ENCODE data around the gene WDR18. TPM values are rescaled to one million over a fixed set of nuclear protein-coding genes. Genes with fewer than 3 reads are reported as not detected.
A peak's percentile ranks its signal among the peaks of the same experiment; 100 is the strongest.

WDR18 gene
- total and polyA plus RNA-seq, 4 experiments from 2014 or later: 44.3 to 79.7 (median 57.1) TPM

- H3K27me3 Mint-ChIP-seq: no peaks in the 10 kb centered on the region
- intact Hi-C loops (cut with micrococcal nuclease): no loop called here
- no peaks in the 10 kb centered on the region for H3K9me3 Mint-ChIP-seq
- POLR2A ChIA-PET (ENCODE audit: partially characterized antibody): no interaction called here
- H3K9me3 ChIP-seq (ENCODE audit: control insufficient read depth in 1 of 2, low read length in 2 of 2): no peaks in the 10 kb centered on the region
- H3K36me3 ChIP-seq (ENCODE audit: insufficient read depth, low read length): no peaks in the 10 kb centered on the region
- CTCF ChIA-PET (ENCODE audit: partially characterized antibody): interaction anchor here (1.2 kb wide), 1 partner anchor 37 kb away, joined by 4 read pairs; no protein-coding TSS in a partner anchor
- no peak overlapping the region for H3K27ac ChIP-seq (ENCODE audit: low read depth, low read length)
- H3K36me3 Mint-ChIP-seq: no peaks in the 10 kb centered on the region
- no peak overlapping the region for H3K4me3 ChIP-seq (ENCODE audit: low read length in 2 of 2)
- H3K4me3 Mint-ChIP-seq: peak overlapping the region in 1 of 8 donors; percentile 36
- peaks cover 9 to 16% (median 12%) of the 10 kb centered on the region in 4 donors for H3K4me1 Mint-ChIP-seq
- no peak for DNase-seq
- no peak overlapping the region for H3K27ac Mint-ChIP-seq
- peaks cover 16% of the 10 kb centered on the region for H3K4me1 ChIP-seq (ENCODE audit: insufficient read depth, low read length)
- H3K27me3 ChIP-seq (ENCODE audit: insufficient read depth, low read length): no peaks in the 10 kb centered on the region
These were observed 39.4 kb upstream of the WDR18 start for GRCh38 chr19:944663-945241.

- H3K4me1 Mint-ChIP-seq: peaks cover 5 to 10% (median 7%) of the 10 kb centered on the region in 4 donors
- no peaks in the 10 kb centered on the region for H3K9me3 Mint-ChIP-seq
- peaks cover 10% of the 10 kb centered on the region for H3K4me1 ChIP-seq (ENCODE audit: insufficient read depth, low read length)
- no peak overlapping the region for H3K4me3 Mint-ChIP-seq
- no peak for DNase-seq
- POLR2A ChIA-PET (ENCODE audit: partially characterized antibody): no interaction called here
- no peak overlapping the region for H3K27ac ChIP-seq (ENCODE audit: low read depth, low read length)
- CTCF ChIA-PET (ENCODE audit: partially characterized antibody): interaction anchor here (1.2 kb wide), 1 partner anchor 36 kb away, joined by 4 read pairs; no protein-coding TSS in a partner anchor
- intact Hi-C loops (cut with micrococcal nuclease): no loop called here
- H3K4me3 ChIP-seq (ENCODE audit: low read length in 2 of 2): no peak overlapping the region
- H3K9me3 ChIP-seq (ENCODE audit: control insufficient read depth in 1 of 2, low read length in 2 of 2): no peaks in the 10 kb centered on the region
- no peak overlapping the region for H3K27ac Mint-ChIP-seq
- H3K27me3 ChIP-seq (ENCODE audit: insufficient read depth, low read length): no peaks in the 10 kb centered on the region
- H3K27me3 Mint-ChIP-seq: no peaks in the 10 kb centered on the region
- H3K36me3 ChIP-seq (ENCODE audit: insufficient read depth, low read length): no peaks in the 10 kb centered on the region
- no peaks in the 10 kb centered on the region for H3K36me3 Mint-ChIP-seq
These were observed 38.5 kb upstream of the WDR18 start for GRCh38 chr19:945401-946252.

- Mint-ChIP-seq H3K27ac (no peak overlapping the region), H3K9me3 (no peaks in the 10 kb centered on the region), H3K4me3 (no peak overlapping the region), H3K4me1 (peaks cover 0 to 7% (median 3%) of the 10 kb centered on the region in 4 donors), H3K27me3 (no peaks in the 10 kb centered on the region), H3K36me3 (no peaks in the 10 kb centered on the region)
- Histone ChIP-seq H3K27ac (ENCODE audit: low read depth, low read length) (no peak overlapping the region), H3K4me3 (ENCODE audit: low read length in 2 of 2) (no peak overlapping the region), H3K4me1 (ENCODE audit: insufficient read depth, low read length) (no peaks in the 10 kb centered on the region), H3K36me3 (ENCODE audit: insufficient read depth, low read length) (no peaks in the 10 kb centered on the region), H3K9me3 (ENCODE audit: control insufficient read depth in 1 of 2, low read length in 2 of 2) (no peaks in the 10 kb centered on the region), H3K27me3 (ENCODE audit: insufficient read depth, low read length) (no peaks in the 10 kb centered on the region)
- DNase-seq: peak in 1 of 5 donors; percentile 20
- ChIA-PET POLR2A (ENCODE audit: partially characterized antibody) (no interaction called here), CTCF (ENCODE audit: partially characterized antibody) (no interaction called here)
- intact Hi-C loops (cut with micrococcal nuclease): no loop called here
These were observed 36.9 kb upstream of the WDR18 start for GRCh38 chr19:947090-947706.

- no peaks in the 10 kb centered on the region for H3K36me3 Mint-ChIP-seq
- peak in 1 of 5 donors; percentile 26 for DNase-seq
- no peak overlapping the region for H3K27ac Mint-ChIP-seq
- Histone ChIP-seq H3K4me3 (ENCODE audit: low read length in 2 of 2) (no peak overlapping the region), H3K36me3 (ENCODE audit: insufficient read depth, low read length) (no peaks in the 10 kb centered on the region), H3K4me1 (ENCODE audit: insufficient read depth, low read length) (peaks cover 6% of the 10 kb centered on the region), H3K27ac (ENCODE audit: low read depth, low read length) (no peak overlapping the region), H3K9me3 (ENCODE audit: control insufficient read depth in 1 of 2, low read length in 2 of 2) (no peaks in the 10 kb centered on the region), H3K27me3 (ENCODE audit: insufficient read depth, low read length) (no peaks in the 10 kb centered on the region)
- H3K9me3 Mint-ChIP-seq: no peaks in the 10 kb centered on the region
- H3K4me1 Mint-ChIP-seq: peaks cover 0 to 8% (median 3%) of the 10 kb centered on the region in 4 donors
- intact Hi-C loops (cut with micrococcal nuclease): no loop called here
- no peak overlapping the region for H3K4me3 Mint-ChIP-seq
- POLR2A ChIA-PET (ENCODE audit: partially characterized antibody): no interaction called here
- CTCF ChIA-PET (ENCODE audit: partially characterized antibody): no interaction called here
- no peaks in the 10 kb centered on the region for H3K27me3 Mint-ChIP-seq
These were observed 36.2 kb upstream of the WDR18 start for GRCh38 chr19:947707-948539.

GRCh38 chr19:948842-949496, 35.2 kb upstream of the WDR18 start:
- no peaks in the 10 kb centered on the region for H3K9me3 Mint-ChIP-seq
- H3K27me3 Mint-ChIP-seq: no peaks in the 10 kb centered on the region
- CTCF ChIA-PET (ENCODE audit: partially characterized antibody): no interaction called here
- Histone ChIP-seq H3K9me3 (ENCODE audit: control insufficient read depth in 1 of 2, low read length in 2 of 2) (no peaks in the 10 kb centered on the region), H3K27ac (ENCODE audit: low read depth, low read length) (no peak overlapping the region), H3K36me3 (ENCODE audit: insufficient read depth, low read length) (no peaks in the 10 kb centered on the region), H3K4me3 (ENCODE audit: low read length in 2 of 2) (no peak overlapping the region), H3K4me1 (ENCODE audit: insufficient read depth, low read length) (peaks cover 15% of the 10 kb centered on the region), H3K27me3 (ENCODE audit: insufficient read depth, low read length) (no peaks in the 10 kb centered on the region)
- H3K4me1 Mint-ChIP-seq: peaks cover 0 to 10% (median 4%) of the 10 kb centered on the region in 4 donors
- no peak overlapping the region for H3K4me3 Mint-ChIP-seq
- POLR2A ChIA-PET (ENCODE audit: partially characterized antibody): no interaction called here
- peak in 1 of 5 donors; percentile 2 for DNase-seq
- intact Hi-C loops (cut with micrococcal nuclease): no loop called here
- H3K27ac Mint-ChIP-seq: no peak overlapping the region
- H3K36me3 Mint-ChIP-seq: no peaks in the 10 kb centered on the region

GRCh38 chr19:950352-951066, 33.6 kb upstream of the WDR18 start:
- H3K9me3 ChIP-seq (ENCODE audit: control insufficient read depth in 1 of 2, low read length in 2 of 2): no peaks in the 10 kb centered on the region
- no peaks in the 10 kb centered on the region for H3K36me3 Mint-ChIP-seq
- H3K27ac ChIP-seq (ENCODE audit: low read depth, low read length): no peak overlapping the region
- H3K36me3 ChIP-seq (ENCODE audit: insufficient read depth, low read length): no peaks in the 10 kb centered on the region
- ChIA-PET POLR2A (ENCODE audit: partially characterized antibody) (no interaction called here), CTCF (ENCODE audit: partially characterized antibody) (no interaction called here)
- no peaks in the 10 kb centered on the region for H3K9me3 Mint-ChIP-seq
- H3K4me3 ChIP-seq (ENCODE audit: low read length in 2 of 2): no peak overlapping the region
- H3K4me3 Mint-ChIP-seq: peak overlapping the region in 1 of 8 donors; percentile 46
- H3K27ac Mint-ChIP-seq: no peak overlapping the region
- H3K27me3 ChIP-seq (ENCODE audit: insufficient read depth, low read length): no peaks in the 10 kb centered on the region
- no peaks in the 10 kb centered on the region for H3K27me3 Mint-ChIP-seq
- DNase-seq: peak in 1 of 5 donors; percentile 34
- peaks cover 15% of the 10 kb centered on the region for H3K4me1 ChIP-seq (ENCODE audit: insufficient read depth, low read length)
- peaks cover 0 to 10% (median 3%) of the 10 kb centered on the region in 4 donors for H3K4me1 Mint-ChIP-seq
- intact Hi-C loops (cut with micrococcal nuclease): no loop called here

All from CD4-positive, alpha-beta memory T cell (primary cell).